ENCODE results near the gene SLMAP.

The SLMAP gene

GRCh38 chr3:57896691-57897090 is 140.6 kb downstream of the SLMAP start:
- DNase-seq, result no peak

- DNase-seq, result no peak
Measured at GRCh38 chr3:57900786-57901185, 144.7 kb downstream of the SLMAP start.

GRCh38 chr3:57903124-57903890 is 147.2 kb downstream of the SLMAP start:
- no peak for DNase-seq

GRCh38 chr3:57910990-57911389 is 154.9 kb downstream of the SLMAP start:
- DNase-seq, result no peak

- no peak for DNase-seq
Measured at GRCh38 chr3:57911593-57911992, 155.5 kb downstream of the SLMAP start.

- DNase-seq, result no peak
Measured at GRCh38 chr3:57917601-57918000, 161.5 kb downstream of the SLMAP start.

GRCh38 chr3:57918123-57918837 is 162.2 kb downstream of the SLMAP start:
- DNase-seq, result no peak

- no peak for DNase-seq
Measured at GRCh38 chr3:57919987-57920386, 163.9 kb downstream of the SLMAP start.

GRCh38 chr3:57923101-57923500 is 167.0 kb downstream of the SLMAP start:
- no peak for DNase-seq

GRCh38 chr3:57923752-57924151 is 167.6 kb downstream of the SLMAP start:
- DNase-seq, result no peak

GRCh38 chr3:57927166-57927565 is 171.1 kb downstream of the SLMAP start:
- no peak for DNase-seq

- no peak for DNase-seq
Measured at GRCh38 chr3:57927916-57928315, 171.8 kb downstream of the SLMAP start.

- no peak for DNase-seq
Measured at GRCh38 chr3:57928511-57928910, 172.4 kb downstream of the SLMAP start.

GRCh38 chr3:57929988-57930387 is 173.9 kb downstream of the SLMAP start:
- DNase-seq, result no peak

- no peak for DNase-seq
Measured at GRCh38 chr3:57933602-57934001, 177.5 kb downstream of the SLMAP start.

GRCh38 chr3:57934373-57934772 is 178.3 kb downstream of the SLMAP start:
- DNase-seq, result no peak

GRCh38 chr3:57935539-57935938 is 179.4 kb downstream of the SLMAP start:
- no peak for DNase-seq

- no peak for DNase-seq
Measured at GRCh38 chr3:57937092-57937491, 181.0 kb downstream of the SLMAP start.

GRCh38 chr3:57939775-57940174 is 183.7 kb downstream of the SLMAP start:
- no peak for DNase-seq

GRCh38 chr3:57942388-57942787 is 186.3 kb downstream of the SLMAP start:
- DNase-seq, result no peak

GRCh38 chr3:57942872-57943283 is 186.8 kb downstream of the SLMAP start:
- no peak for DNase-seq

- DNase-seq, result no peak
Measured at GRCh38 chr3:57943525-57944495, 187.7 kb downstream of the SLMAP start.

GRCh38 chr3:57946970-57947381 is 190.9 kb downstream of the SLMAP start:
- DNase-seq, result no peak
